PC-9 (cell line): ENCODE measurements around the gene CARD11. TPM values are rescaled to one million over a fixed set of nuclear protein-coding genes. Genes with fewer than 3 reads are reported as not detected.

Experiments
- BruUV-seq: library from RNA; stranded (reverse); fragments of 400-500 nt; replicated peaks from 2 replicates; lab custom pipeline; 2021; lab: Mats Ljungman, UMichigan
- CTCF ChIA-PET: fragments of 300-600 bp; sonication (Branson Sonifier 250); formaldehyde crosslinking; loops from one replicate; lab custom pipeline; 2022; ENCODE audit warnings: antibody characterized with exemption; lab: Charles Lee
- POLR2A ChIA-PET: fragments of 300-600 bp; sonication (Branson Sonifier 250); formaldehyde crosslinking; loops from one replicate; lab custom pipeline; 2022; ENCODE audit warnings: antibody characterized with exemption; ENCODE audit not compliant: unreplicated experiment; lab: Charles Lee
- DNase-seq, 2 experiments: peaks; one replicate each; pipeline versions ENCODE4 v3.0.0 to v3.0.0-alpha.2; 2015 to 2022; ENCODE audit warnings: mixed read lengths in 1 of 2
- H2AFZ ChIP-seq: fragments of 200-600 bp; sonication (generic); 2 replicates; pipeline ENCODE4 v1.8.1; 2017; ENCODE audit warnings: antibody characterized with exemption
- H3F3A ChIP-seq: fragments of 200-600 bp; sonication (generic); 2 replicates; pipeline ENCODE4 v1.8.1; 2017; ENCODE audit warnings: antibody characterized with exemption, mild to moderate bottlenecking, low read depth; ENCODE audit not compliant: insufficient read depth
- H3K27ac ChIP-seq: fragments of 200-600 bp; sonication (generic); 2 replicates; pipeline ENCODE4 v1.6.1; 2016; ENCODE audit warnings: mixed run types
- H3K27me3 ChIP-seq: fragments of 200-600 bp; sonication (generic); 2 replicates; pipeline ENCODE4 v1.6.1; 2016; ENCODE audit warnings: low read depth, mixed run types; ENCODE audit not compliant: insufficient read depth
- H3K36me3 ChIP-seq: fragments of 200-600 bp; sonication (generic); 2 replicates; pipeline ENCODE4 v1.6.1; 2016; ENCODE audit warnings: low read depth, mixed run types
- H3K4me1 ChIP-seq: fragments of 200-600 bp; sonication (generic); replicated peaks from 2 replicates; pipeline ENCODE4 v1.6.1; 2016; ENCODE audit warnings: mixed run types; ENCODE audit not compliant: insufficient read depth
- H3K4me2 ChIP-seq: fragments of 200-600 bp; sonication (generic); 2 replicates; pipeline ENCODE4 v1.6.1; 2017; ENCODE audit warnings: mixed run types
- H3K4me3 ChIP-seq: fragments of 200-600 bp; sonication (generic); 2 replicates; pipeline ENCODE4 v1.6.1; 2016; ENCODE audit warnings: mixed run types
- H3K79me2 ChIP-seq: fragments of 200-600 bp; sonication (generic); 2 replicates; pipeline ENCODE4 v1.6.1; 2017; ENCODE audit warnings: low read depth, mixed run types
- H3K9me2 ChIP-seq: fragments of 200-600 bp; sonication (generic); 2 replicates; pipeline ENCODE4 v1.8.1; 2017; ENCODE audit warnings: mild to moderate bottlenecking; ENCODE audit not compliant: insufficient read depth
- H3K9me3 ChIP-seq: fragments of 200-600 bp; sonication (generic); 2 replicates; pipeline ENCODE4 v1.8.1; 2016; ENCODE audit warnings: low read depth; ENCODE audit not compliant: insufficient read depth
- H4K20me1 ChIP-seq: fragments of 200-600 bp; sonication (generic); 2 replicates; pipeline ENCODE4 v1.8.1; 2017; ENCODE audit not compliant: insufficient read depth
- EZH2 ChIP-seq: fragments of 200-600 bp; sonication (generic); IDR thresholded peaks from 2 replicates; pipeline ENCODE4 v1.8.0; 2017; ENCODE audit warnings: antibody characterized with exemption, low read depth
- intact Hi-C: fragments of 100-400 bp; cut with micrococcal nuclease; formaldehyde crosslinking; loops from one replicate; pipeline ENCODE4 v1.10.0; 2022; ENCODE audit not compliant: unreplicated experiment
- total RNA-seq: library from RNA; stranded (reverse); gene quantifications from 2 replicates; pipeline ENCODE4 v1.2.3, GENCODE V29; 2021
- TF ChIP-seq, protein P1 (sequence below): fragments of 200-600 bp; sonication (generic); conservative IDR thresholded peaks from 2 replicates; pipeline ENCODE4 v1.6.1; 2017; ENCODE audit warnings: mixed run types, antibody characterized with exemption, mild to moderate bottlenecking, moderate library complexity

Gene CARD11
- total RNA-seq, 1 experiment from 2014 or later: 62.6 TPM

DNA sequence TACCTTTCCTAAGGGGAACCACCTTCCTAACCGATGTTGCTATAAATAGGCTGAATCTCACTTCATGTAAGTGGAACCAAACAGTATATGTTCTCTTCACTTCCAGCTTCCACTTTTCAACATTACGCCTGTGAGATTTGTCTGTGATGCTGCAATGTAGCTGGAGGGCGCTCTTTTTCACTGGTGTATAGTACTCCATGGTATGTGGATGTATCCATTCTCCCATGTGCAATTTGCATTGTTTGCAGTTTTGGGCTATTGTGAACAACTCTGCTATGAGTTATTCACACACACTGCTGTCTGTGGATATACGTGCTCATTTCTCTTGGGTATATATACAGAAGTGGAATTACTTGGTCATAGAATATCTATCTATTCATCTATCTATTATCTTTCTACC is 123.6 kb downstream of the CARD11 start:
- H3F3A ChIP-seq: peaks cover 4% of the 10 kb centered on the region; the same call in 1 of the 2 replicates
- no peaks in the 10 kb centered on the region for H4K20me1 ChIP-seq
- H3K36me3 ChIP-seq: peaks cover 20% of the 10 kb centered on the region
- no peak for DNase-seq
- POLR2A ChIA-PET: no interaction called here
- no peaks in the 10 kb centered on the region for H3K9me2 ChIP-seq
- CTCF ChIA-PET: no interaction called here
- no peak overlapping the region for H2AFZ ChIP-seq
- intact Hi-C loops: no loop called here
- H3K4me1 ChIP-seq: no peaks in the 10 kb centered on the region
- H3K4me2 ChIP-seq: no peak overlapping the region
- H3K4me3 ChIP-seq: no peak overlapping the region
- no peaks in the 10 kb centered on the region for H3K9me3 ChIP-seq
- H3K27me3 ChIP-seq: no peaks in the 10 kb centered on the region
- BruUV-seq: no TSS peak
- H3K27ac ChIP-seq: no peak overlapping the region
- no peak for TF ChIP-seq EZH2
- TF ChIP-seq, protein P1, sequence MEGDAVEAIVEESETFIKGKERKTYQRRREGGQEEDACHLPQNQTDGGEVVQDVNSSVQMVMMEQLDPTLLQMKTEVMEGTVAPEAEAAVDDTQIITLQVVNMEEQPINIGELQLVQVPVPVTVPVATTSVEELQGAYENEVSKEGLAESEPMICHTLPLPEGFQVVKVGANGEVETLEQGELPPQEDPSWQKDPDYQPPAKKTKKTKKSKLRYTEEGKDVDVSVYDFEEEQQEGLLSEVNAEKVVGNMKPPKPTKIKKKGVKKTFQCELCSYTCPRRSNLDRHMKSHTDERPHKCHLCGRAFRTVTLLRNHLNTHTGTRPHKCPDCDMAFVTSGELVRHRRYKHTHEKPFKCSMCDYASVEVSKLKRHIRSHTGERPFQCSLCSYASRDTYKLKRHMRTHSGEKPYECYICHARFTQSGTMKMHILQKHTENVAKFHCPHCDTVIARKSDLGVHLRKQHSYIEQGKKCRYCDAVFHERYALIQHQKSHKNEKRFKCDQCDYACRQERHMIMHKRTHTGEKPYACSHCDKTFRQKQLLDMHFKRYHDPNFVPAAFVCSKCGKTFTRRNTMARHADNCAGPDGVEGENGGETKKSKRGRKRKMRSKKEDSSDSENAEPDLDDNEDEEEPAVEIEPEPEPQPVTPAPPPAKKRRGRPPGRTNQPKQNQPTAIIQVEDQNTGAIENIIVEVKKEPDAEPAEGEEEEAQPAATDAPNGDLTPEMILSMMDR: no peak
- no peaks in the 10 kb centered on the region for H3K79me2 ChIP-seq

DNA sequence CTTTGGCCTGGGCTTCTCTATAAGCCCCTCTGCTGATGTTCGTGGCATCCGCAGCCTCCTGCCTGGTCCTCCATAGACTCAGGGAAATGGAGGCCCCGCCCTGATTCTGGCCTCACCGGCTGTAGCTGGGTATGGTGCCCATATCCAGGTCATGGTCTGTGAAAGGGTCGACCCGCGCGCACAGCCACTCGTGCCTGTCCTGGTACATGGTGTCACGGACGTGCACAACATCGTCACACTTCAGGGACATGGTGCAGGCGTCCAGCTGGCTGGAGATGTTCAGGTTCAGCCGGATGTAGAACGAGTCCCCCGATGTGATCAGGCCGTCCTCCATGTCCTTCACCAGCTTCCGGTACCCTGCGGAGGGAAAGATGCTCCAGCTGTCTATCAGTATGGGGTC is 124.4 kb downstream of the CARD11 start:
- no peak overlapping the region for H3K27ac ChIP-seq
- no peaks in the 10 kb centered on the region for H3K79me2 ChIP-seq
- no peak for DNase-seq
- H3K4me3 ChIP-seq: no peak overlapping the region
- H2AFZ ChIP-seq: no peak overlapping the region
- peaks cover 4% of the 10 kb centered on the region; the same call in 1 of the 2 replicates for H3F3A ChIP-seq
- H3K36me3 ChIP-seq: peaks cover 21% of the 10 kb centered on the region
- BruUV-seq: no TSS peak
- H3K9me2 ChIP-seq: no peaks in the 10 kb centered on the region
- POLR2A ChIA-PET: no interaction called here
- no peaks in the 10 kb centered on the region for H3K9me3 ChIP-seq
- H3K4me2 ChIP-seq: no peak overlapping the region
- no peaks in the 10 kb centered on the region for H4K20me1 ChIP-seq
- intact Hi-C loops: no loop called here
- CTCF ChIA-PET: no interaction called here
- TF ChIP-seq, protein P1: no peak
- TF ChIP-seq EZH2: no peak
- no peaks in the 10 kb centered on the region for H3K27me3 ChIP-seq
- H3K4me1 ChIP-seq: no peaks in the 10 kb centered on the region

DNA sequence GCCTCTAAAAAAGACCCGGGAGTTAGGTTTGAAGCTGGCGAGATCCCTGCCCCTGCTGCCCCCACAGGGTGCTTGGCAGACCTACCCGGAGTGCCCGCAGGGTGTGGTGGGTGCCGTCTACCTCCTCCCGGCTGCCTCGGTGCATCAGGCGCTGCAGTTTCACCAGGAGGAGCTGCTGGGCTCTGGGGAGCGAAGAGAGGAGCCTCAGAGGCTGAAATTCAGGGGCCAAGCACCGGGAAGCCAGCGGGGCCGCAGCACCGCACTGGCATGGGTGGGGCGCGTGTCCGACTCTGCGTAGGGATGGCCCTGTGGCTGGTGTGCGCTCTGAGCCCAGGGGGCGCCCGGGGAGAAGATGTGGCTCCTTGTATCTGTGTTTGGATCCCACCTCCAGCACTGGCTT is 125.3 kb downstream of the CARD11 start:
- H3K4me3 ChIP-seq: no peak overlapping the region
- H3K27ac ChIP-seq: no peak overlapping the region
- no peaks in the 10 kb centered on the region for H3K4me1 ChIP-seq
- ChIA-PET CTCF (no interaction called here), POLR2A (no interaction called here)
- no peak overlapping the region for H2AFZ ChIP-seq
- no peaks in the 10 kb centered on the region for H3K9me3 ChIP-seq
- no peak overlapping the region for H3K4me2 ChIP-seq
- H3K27me3 ChIP-seq: no peaks in the 10 kb centered on the region
- no TSS peak for BruUV-seq
- intact Hi-C loops: no loop called here
- no peak for DNase-seq
- no peak for TF ChIP-seq EZH2
- TF ChIP-seq, protein P1: no peak
- peaks cover 21% of the 10 kb centered on the region for H3K36me3 ChIP-seq
- peaks cover 4% of the 10 kb centered on the region; the same call in 1 of the 2 replicates for H3F3A ChIP-seq
- no peaks in the 10 kb centered on the region for H4K20me1 ChIP-seq
- no peaks in the 10 kb centered on the region for H3K79me2 ChIP-seq
- H3K9me2 ChIP-seq: no peaks in the 10 kb centered on the region
